Parathyroid adenoma (tissue), 2 donors: Measurements from ENCODE around the gene LLGL1.
"Not testable (repeated sequence)": the region's sequence is repeated elsewhere in the genome, so short reads cannot be mapped to it uniquely, and the experiment has no call there.

ENCODE experiments used
- H2AFZ ChIP-seq: fragments of 300-600 bp; sonication (generic); one replicate; pipeline ENCODE4 v1.7.0; 2017; ENCODE audit warnings: antibody characterized with exemption, mild to moderate bottlenecking
- H3K27ac ChIP-seq: fragments of 300-600 bp; sonication (generic); one replicate; pipeline ENCODE4 v1.7.0; 2017
- H3K27me3 ChIP-seq: fragments of 300-600 bp; sonication (generic); one replicate; pipeline ENCODE4 v1.7.0; 2017; ENCODE audit warnings: low read length; ENCODE audit not compliant: control insufficient read depth, insufficient read depth
- H3K36me3 ChIP-seq: fragments of 300-600 bp; sonication (generic); one replicate; pipeline ENCODE4 v1.7.0; 2017; ENCODE audit warnings: low read length; ENCODE audit not compliant: control insufficient read depth, insufficient read depth
- H3K4me1 ChIP-seq: fragments of 300-600 bp; sonication (generic); one replicate; pipeline ENCODE4 v1.7.0; 2017; ENCODE audit warnings: control low read depth
- H3K4me2 ChIP-seq: fragments of 300-600 bp; sonication (generic); one replicate; pipeline ENCODE4 v1.7.0; 2017; ENCODE audit warnings: low read length
- H3K4me3 ChIP-seq: fragments of 300-600 bp; sonication (generic); one replicate; pipeline ENCODE4 v1.7.0; 2017; ENCODE audit warnings: low read depth, low read length
- H3K79me2 ChIP-seq: fragments of 300-600 bp; sonication (generic); one replicate; pipeline ENCODE4 v1.7.0; 2017; ENCODE audit warnings: control low read depth
- H3K9ac ChIP-seq: fragments of 300-600 bp; sonication (generic); one replicate; pipeline ENCODE4 v1.7.0; 2017; ENCODE audit warnings: mild to moderate bottlenecking
- H3K9me3 ChIP-seq: fragments of 300-600 bp; sonication (generic); one replicate; pipeline ENCODE4 v1.7.0; 2017; ENCODE audit warnings: low read length; ENCODE audit not compliant: control insufficient read depth
- CTCF ChIP-seq: fragments of 300-600 bp; sonication (generic); IDR thresholded peaks from one replicate; pipeline ENCODE4 v1.7.0; 2017; ENCODE audit warnings: antibody characterized with exemption, mild to moderate bottlenecking
- donor health status: primary hyperparathyroidism.

The LLGL1 gene

GRCh38 chr17:18206962-18207361 lies 18.5 kb upstream of the LLGL1 start:
- Histone ChIP-seq H3K27ac (no peak overlapping the region), H3K9me3 (no peaks in the 10 kb centered on the region), H2AFZ (no peak overlapping the region), H3K79me2 (peaks cover 18% of the 10 kb centered on the region), H3K36me3 (no peaks in the 10 kb centered on the region), H3K4me3 (no peak overlapping the region), H3K4me1 (peaks cover 2% of the 10 kb centered on the region), H3K27me3 (no peaks in the 10 kb centered on the region), H3K9ac (no peak overlapping the region), H3K4me2 (no peak overlapping the region)
- TF ChIP-seq CTCF: no peak

GRCh38 chr17:18208092-18208491 lies 17.3 kb upstream of the LLGL1 start:
- Histone ChIP-seq H2AFZ (no peak overlapping the region), H3K9me3 (no peaks in the 10 kb centered on the region), H3K4me2 (no peak overlapping the region), H3K27me3 (no peaks in the 10 kb centered on the region), H3K4me3 (no peak overlapping the region), H3K36me3 (no peaks in the 10 kb centered on the region), H3K9ac (no peak overlapping the region), H3K4me1 (no peaks in the 10 kb centered on the region), H3K27ac (no peak overlapping the region), H3K79me2 (peaks cover 13% of the 10 kb centered on the region)
- TF ChIP-seq CTCF: no peak

- Histone ChIP-seq H3K4me1 (no peaks in the 10 kb centered on the region), H3K4me3 (no peak overlapping the region), H3K9ac (no peak overlapping the region), H3K27me3 (no peaks in the 10 kb centered on the region), H3K4me2 (no peak overlapping the region), H3K36me3 (no peaks in the 10 kb centered on the region), H2AFZ (no peak overlapping the region), H3K27ac (no peak overlapping the region), H3K79me2 (no peaks in the 10 kb centered on the region), H3K9me3 (no peaks in the 10 kb centered on the region)
- TF ChIP-seq CTCF: no peak
Measured at GRCh38 chr17:18213666-18214270, 11.7 kb upstream of the LLGL1 start.

GRCh38 chr17:18216906-18217305 lies 8.5 kb upstream of the LLGL1 start:
- not testable (repeated sequence) for H3K27ac ChIP-seq, H3K9ac ChIP-seq, H2AFZ ChIP-seq, H3K4me3 ChIP-seq, H3K9me3 ChIP-seq, H3K79me2 ChIP-seq, H3K27me3 ChIP-seq, H3K4me1 ChIP-seq, H3K4me2 ChIP-seq, H3K36me3 ChIP-seq

- Histone ChIP-seq H3K4me3 (no peak overlapping the region), H3K4me2 (no peak overlapping the region), H3K9me3 (no peaks in the 10 kb centered on the region), H3K4me1 (no peaks in the 10 kb centered on the region), H3K27ac (no peak overlapping the region), H3K36me3 (no peaks in the 10 kb centered on the region), H3K27me3 (no peaks in the 10 kb centered on the region), H3K9ac (no peak overlapping the region), H3K79me2 (no peaks in the 10 kb centered on the region), H2AFZ (no peak overlapping the region)
- peak; percentile 94 for TF ChIP-seq CTCF
Measured at GRCh38 chr17:18217412-18218015, 7.9 kb upstream of the LLGL1 start.
